Neural cell (in vitro differentiated cells): ENCODE data around the gene OR4K13.

ENCODE experiments used
- CTCF ChIP-seq: fragments of 450-650 bp; IDR thresholded peaks from 2 replicates; pipeline ENCODE4 v1.5.1; 2014; ENCODE audit warnings: antibody characterized with exemption, mild to moderate bottlenecking, moderate library complexity; ENCODE audit not compliant: poor library complexity, severe bottlenecking
- EZH2 ChIP-seq: fragments of 200-600, 300-800 bp; shearing (Covaris generic), sonication (generic); IDR thresholded peaks from 2 replicates; pipeline ENCODE4 v1.6.1; 2014; ENCODE audit warnings: antibody characterized with exemption, low read length, borderline replicate concordance, mild to moderate bottlenecking; ENCODE audit not compliant: insufficient read depth, poor library complexity, severe bottlenecking
- POLR2AphosphoS5 ChIP-seq: IDR thresholded peaks from 2 replicates; pipeline ENCODE4 v1.6.1; 2012
- SMC3 ChIP-seq: fragments of 450-650 bp; conservative IDR thresholded peaks from 2 replicates; pipeline ENCODE4 v1.6.1; 2014; ENCODE audit warnings: antibody characterized with exemption, mild to moderate bottlenecking, moderate library complexity; ENCODE audit not compliant: poor library complexity
- TAF1 ChIP-seq: IDR thresholded peaks from 2 replicates; pipeline ENCODE4 v1.6.1; 2012; ENCODE audit warnings: low read depth

DNA sequence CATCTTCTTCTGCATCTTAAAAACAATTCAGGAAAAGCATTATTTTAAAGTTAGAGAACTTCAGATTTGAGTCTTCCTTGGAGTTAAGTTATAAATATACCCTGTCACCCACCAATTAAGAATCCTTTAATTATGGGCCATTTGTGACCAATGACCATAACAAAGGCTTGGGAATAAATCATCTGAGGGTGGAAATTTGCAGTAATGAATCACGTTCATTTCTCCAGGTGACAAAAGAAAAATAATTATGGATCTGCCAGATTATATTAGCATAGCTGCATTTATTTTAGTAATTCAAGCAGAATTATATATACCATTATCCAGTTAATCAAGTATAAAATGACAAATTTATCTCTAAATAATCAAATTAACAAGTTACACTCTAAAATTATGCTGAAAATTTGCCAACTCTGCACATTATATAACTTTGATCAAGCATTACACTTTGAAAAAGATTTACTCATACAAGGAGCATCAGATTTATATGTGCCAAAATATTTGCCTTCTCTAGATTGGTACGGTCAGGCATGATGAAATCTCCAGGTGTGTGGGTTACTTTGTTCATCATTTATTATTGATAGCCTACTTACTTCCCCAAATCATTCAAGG, 16.5 kb downstream of the OR4K13 start, which contains the start of gene OR4K14:
- no peak for TF ChIP-seq CTCF
- TF ChIP-seq EZH2 = no peak
- no peak for TF ChIP-seq SMC3
- TF ChIP-seq TAF1 = no peak
- no peak for TF ChIP-seq POLR2AphosphoS5
